BE2C (cell line): ENCODE measurements around the gene CCDC89.
"Not testable (repeated sequence)": the region's sequence is repeated elsewhere in the genome, so short reads cannot be mapped to it uniquely, and the experiment has no call there.

Experiments used
- DNase-seq: peaks from one replicate; pipeline ENCODE4 v3.0.0-alpha.2; 2020
- H3K27me3 ChIP-seq: fragments of 250-450 bp; sonication (Bioruptor Pico); 2 replicates; pipeline ENCODE4 v1.5.1; 2020; ENCODE audit warnings: mild to moderate bottlenecking
- H3K36me3 ChIP-seq: fragments of 250-450 bp; sonication (Bioruptor Pico); 2 replicates; pipeline ENCODE4 v1.5.1; 2020; ENCODE audit warnings: mild to moderate bottlenecking
- H3K4me1 ChIP-seq: fragments of 250-450 bp; sonication (Bioruptor Pico); 2 replicates; pipeline ENCODE4 v1.5.1; 2020
- H3K4me3 ChIP-seq: 2 replicates; pipeline ENCODE4 v1.5.1; 2011; ENCODE audit warnings: low read depth, low read length
- H3K9me3 ChIP-seq: fragments of 250-450 bp; sonication (Bioruptor Pico); 2 replicates; pipeline ENCODE4 v1.5.1; 2020
- TF ChIP-seq, protein P1 (sequence below): IDR thresholded peaks from 2 replicates; pipeline ENCODE4 v1.5.1; 2012; ENCODE audit warnings: mild to moderate bottlenecking, low read depth, low read length

CCDC89 gene

DNA sequence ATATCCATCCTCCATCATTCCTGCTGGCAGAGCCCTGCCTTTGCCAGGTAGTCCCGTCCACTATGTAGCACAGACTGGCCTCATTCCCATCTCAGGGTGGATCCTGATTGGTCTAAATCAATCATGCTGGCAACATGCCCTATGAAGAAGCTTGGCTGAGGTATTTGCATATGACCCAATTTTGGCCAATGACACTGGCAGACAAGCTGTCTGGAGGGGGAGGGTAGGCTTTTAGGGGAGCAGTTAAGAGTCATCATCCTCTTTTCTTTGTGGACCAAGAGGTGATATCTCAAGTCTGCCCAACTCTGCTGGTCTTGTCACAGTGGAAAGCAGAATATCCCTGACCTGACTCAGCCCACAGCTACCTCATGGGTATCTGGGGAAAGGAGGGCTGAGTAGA is 5.1 kb downstream of the CCDC89 start:
- TF ChIP-seq, protein P1, sequence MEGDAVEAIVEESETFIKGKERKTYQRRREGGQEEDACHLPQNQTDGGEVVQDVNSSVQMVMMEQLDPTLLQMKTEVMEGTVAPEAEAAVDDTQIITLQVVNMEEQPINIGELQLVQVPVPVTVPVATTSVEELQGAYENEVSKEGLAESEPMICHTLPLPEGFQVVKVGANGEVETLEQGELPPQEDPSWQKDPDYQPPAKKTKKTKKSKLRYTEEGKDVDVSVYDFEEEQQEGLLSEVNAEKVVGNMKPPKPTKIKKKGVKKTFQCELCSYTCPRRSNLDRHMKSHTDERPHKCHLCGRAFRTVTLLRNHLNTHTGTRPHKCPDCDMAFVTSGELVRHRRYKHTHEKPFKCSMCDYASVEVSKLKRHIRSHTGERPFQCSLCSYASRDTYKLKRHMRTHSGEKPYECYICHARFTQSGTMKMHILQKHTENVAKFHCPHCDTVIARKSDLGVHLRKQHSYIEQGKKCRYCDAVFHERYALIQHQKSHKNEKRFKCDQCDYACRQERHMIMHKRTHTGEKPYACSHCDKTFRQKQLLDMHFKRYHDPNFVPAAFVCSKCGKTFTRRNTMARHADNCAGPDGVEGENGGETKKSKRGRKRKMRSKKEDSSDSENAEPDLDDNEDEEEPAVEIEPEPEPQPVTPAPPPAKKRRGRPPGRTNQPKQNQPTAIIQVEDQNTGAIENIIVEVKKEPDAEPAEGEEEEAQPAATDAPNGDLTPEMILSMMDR, result no peak
- DNase-seq, result peak; percentile 27
- Histone ChIP-seq H3K4me3 (no peak overlapping the region), H3K4me1 (peaks cover 2% of the 10 kb centered on the region; the same call in 1 of the 2 replicates), H3K36me3 (no peaks in the 10 kb centered on the region), H3K9me3 (no peaks in the 10 kb centered on the region), H3K27me3 (no peaks in the 10 kb centered on the region)

DNA sequence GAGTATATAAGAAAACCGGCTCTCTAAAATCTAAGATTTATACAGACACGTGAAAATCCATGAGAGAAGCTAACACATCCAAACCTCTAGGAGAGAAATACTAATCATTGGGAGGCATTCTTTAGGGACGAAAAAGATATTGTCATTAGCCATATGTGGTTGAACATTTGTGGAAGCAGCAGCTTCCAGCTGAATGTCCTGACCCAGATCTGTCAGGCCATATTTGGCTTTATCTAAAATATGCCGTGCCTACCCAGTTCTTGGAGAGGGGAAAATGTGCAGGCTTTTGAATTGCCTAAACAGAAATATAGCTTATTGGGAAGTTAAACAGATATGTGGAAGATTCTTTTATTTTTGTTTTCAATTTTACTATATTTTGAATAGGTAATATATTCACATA is 6.4 kb downstream of the CCDC89 start:
- TF ChIP-seq, protein P1, result no peak
- Histone ChIP-seq H3K4me3 (no peak overlapping the region), H3K9me3 (no peaks in the 10 kb centered on the region), H3K4me1 (peaks cover 2% of the 10 kb centered on the region; the same call in 1 of the 2 replicates), H3K36me3 (no peaks in the 10 kb centered on the region), H3K27me3 (peaks cover 2% of the 10 kb centered on the region)
- DNase-seq, result no peak

DNA sequence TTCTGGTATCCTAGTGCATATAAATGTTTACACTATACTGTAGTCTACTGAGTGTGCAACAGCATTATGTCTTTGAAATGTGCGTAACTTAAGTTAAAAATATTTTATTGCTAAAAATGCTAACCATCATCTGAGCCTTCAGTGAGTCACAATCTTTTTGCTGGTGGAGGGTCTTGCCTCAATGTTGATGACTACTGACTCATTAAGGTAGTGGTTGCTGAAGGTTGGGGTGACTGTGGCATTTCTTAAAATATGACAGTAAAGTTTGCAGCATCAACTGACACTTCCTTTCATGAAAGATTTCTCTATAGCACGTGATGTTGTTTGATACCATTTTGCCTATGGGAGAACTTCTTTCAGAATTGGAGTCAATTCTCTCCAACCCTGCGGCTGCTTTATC is 12.6 kb downstream of the CCDC89 start:
- TF ChIP-seq, protein P1, result no peak
- H3K4me1 ChIP-seq, result no peaks in the 10 kb centered on the region
- H3K4me3 ChIP-seq, result no peak overlapping the region
- no peak for DNase-seq
- peaks cover 15% of the 10 kb centered on the region for H3K27me3 ChIP-seq
- H3K9me3 ChIP-seq, result no peaks in the 10 kb centered on the region
- no peaks in the 10 kb centered on the region for H3K36me3 ChIP-seq

DNA sequence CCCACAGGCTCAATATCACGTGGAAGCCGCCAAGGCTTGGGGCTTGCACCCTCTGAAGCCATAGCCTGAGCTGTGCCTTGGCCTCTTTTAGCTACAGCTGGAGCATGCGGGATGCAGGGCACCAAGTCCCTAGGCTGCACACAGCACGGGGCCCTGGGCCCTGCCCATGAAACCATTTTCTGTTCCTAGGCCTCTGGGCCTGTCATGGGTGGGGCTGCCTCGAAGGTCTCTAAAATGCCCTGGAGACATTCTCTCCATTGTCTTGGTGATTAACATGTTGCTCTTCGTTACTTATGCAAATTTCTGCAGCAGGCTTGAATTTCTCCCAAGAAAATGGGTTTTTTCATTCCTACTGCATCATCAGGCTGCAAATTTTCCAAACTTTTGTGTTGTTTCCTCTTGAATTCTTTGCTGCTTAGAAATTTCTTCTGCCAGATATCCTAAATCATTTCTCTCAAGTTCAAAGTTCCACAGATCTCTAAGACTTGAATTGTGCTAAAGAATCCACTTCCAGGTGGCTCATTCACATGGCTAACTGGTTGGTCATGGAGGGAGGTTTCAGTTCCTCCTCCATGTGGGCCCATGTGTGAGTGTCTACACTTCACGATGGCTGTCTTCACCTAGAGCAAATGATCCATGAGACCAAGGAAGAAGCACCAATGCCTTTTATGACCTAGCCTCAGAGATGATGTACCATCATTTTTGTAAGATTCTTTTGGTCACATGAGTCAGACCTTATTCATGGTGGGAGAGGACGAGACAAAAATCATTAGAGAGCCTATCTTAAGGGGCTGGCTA is 13.7 kb downstream of the CCDC89 start:
- TF ChIP-seq, protein P1, result no peak
- no peak overlapping the region for H3K4me3 ChIP-seq
- no peak for DNase-seq
- H3K4me1 ChIP-seq, result no peaks in the 10 kb centered on the region
- no peaks in the 10 kb centered on the region for H3K36me3 ChIP-seq
- H3K9me3 ChIP-seq, result no peaks in the 10 kb centered on the region
- H3K27me3 ChIP-seq, result peaks cover 15% of the 10 kb centered on the region

DNA sequence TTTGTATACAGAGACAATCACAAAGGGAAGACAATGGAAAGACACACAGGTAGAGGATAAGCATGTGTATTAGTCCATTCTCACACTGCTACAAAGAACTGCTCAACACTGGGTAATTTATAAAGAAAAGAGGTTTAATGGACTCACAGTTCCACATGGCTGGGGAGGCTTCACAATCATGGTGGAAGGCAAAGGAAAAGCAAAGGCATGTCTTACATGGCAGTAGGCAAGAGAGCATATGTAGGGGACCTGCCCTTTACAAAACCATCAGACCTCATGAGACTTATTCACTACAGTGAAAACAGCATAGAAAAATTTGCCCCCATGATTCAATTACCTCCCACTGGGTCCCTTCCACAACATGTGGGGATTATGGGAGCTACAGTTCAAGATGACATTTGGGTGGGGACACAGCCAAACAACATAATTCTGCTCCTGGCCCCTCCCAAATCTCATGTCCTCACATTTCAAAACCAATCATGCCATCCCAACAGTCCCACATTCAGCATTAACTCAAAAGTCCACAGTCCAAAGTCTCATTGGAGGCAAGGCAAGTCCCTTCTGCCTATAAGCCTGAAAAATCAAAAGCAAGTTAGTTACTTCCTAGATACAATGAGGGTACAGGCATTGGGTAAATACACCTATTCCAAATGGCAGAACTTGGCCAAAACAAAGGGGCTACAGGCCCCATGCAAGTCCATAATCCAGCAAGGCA is 14.9 kb downstream of the CCDC89 start:
- H3K9me3 ChIP-seq, H3K36me3 ChIP-seq, H3K4me1 ChIP-seq, DNase-seq, H3K4me3 ChIP-seq: not testable (repeated sequence)
- H3K27me3 ChIP-seq, result peaks cover 15% of the 10 kb centered on the region

DNA sequence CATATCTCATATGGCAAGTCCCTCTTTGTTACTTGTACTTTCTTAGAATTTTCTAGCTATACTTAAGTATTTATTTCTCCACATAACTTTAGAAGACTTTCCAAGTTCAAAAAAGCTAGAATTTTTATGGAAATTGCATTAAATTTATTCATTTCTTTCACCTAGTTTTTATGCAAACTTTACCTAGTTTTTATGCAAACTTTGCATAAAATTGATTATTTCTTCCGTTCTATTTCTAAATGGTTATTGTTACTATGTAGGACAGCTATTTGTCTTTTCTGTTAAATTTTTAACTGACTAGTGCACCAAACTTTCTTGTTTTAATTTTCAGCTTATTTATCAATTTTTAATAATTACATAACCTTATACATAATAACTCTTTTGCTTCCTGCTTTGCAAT is 17.8 kb downstream of the CCDC89 start:
- H3K4me1 ChIP-seq, result no peaks in the 10 kb centered on the region
- H3K9me3 ChIP-seq, result no peaks in the 10 kb centered on the region
- TF ChIP-seq, protein P1, result no peak
- no peak overlapping the region for H3K4me3 ChIP-seq
- DNase-seq, result no peak
- H3K27me3 ChIP-seq, result no peaks in the 10 kb centered on the region
- no peaks in the 10 kb centered on the region for H3K36me3 ChIP-seq
